HepG2 (cell line): ENCODE data around the gene UTF1. TPM values are rescaled to one million over a fixed set of nuclear protein-coding genes. Genes with fewer than 3 reads are reported as not detected.

ENCODE experiments used
- ATAC-seq: fragments of 200-7000 bp; cut with Tn5 transposase; 3 replicates; pipeline ENCODE4 v1.9.1; 2020; ENCODE audit warnings: mild to moderate bottlenecking, moderate library complexity
- BruUV-seq: library from RNA; stranded (reverse); fragments of 400-500 nt; replicated peaks from 2 replicates; lab custom pipeline; 2021; lab: Mats Ljungman, UMichigan
- CTCF ChIA-PET: fragments of 300-600 bp; formaldehyde crosslinking; extraction: SDS; loops from one replicate; lab custom pipeline; 2021; ENCODE audit warnings: low total read pairs, inconsistent platforms, low intra/inter-chr PET ratio; lab: Yijun Ruan, JAX
- POLR2A ChIA-PET: fragments of 350-600 bp; sonication (Branson Sonifier 250); formaldehyde crosslinking; loops from one replicate; lab custom pipeline; 2020; ENCODE audit warnings: antibody characterized with exemption, inconsistent platforms; lab: Yijun Ruan, JAX
- DNase-seq: peaks from one replicate; pipeline ENCODE4 v3.0.0-alpha.2; 2015; ENCODE audit warnings: low spot score
- FAIRE-seq: peaks from 3 replicates; lab custom pipeline; 2011; peaks lifted over from hg19 to GRCh38; lab: Jason Lieb, UNC
- H2AFZ ChIP-seq: one replicate; pipeline ENCODE4 v1.6.1; 2011; ENCODE audit warnings: low read length, inconsistent platforms
- H3K27ac ChIP-seq: fragments of 300-600 bp; 3 replicates; pipeline ENCODE4 v1.8.0; 2011; ENCODE audit warnings: mixed run types, mild to moderate bottlenecking, mixed read lengths, low read length, inconsistent platforms; ENCODE audit not compliant: insufficient read depth; ENCODE audit errors: extremely low read length
- H3K27me3 ChIP-seq, 2 experiments: fragments of 200-600 bp in 1 of 2; 2 replicates in 1 of 2; 3 replicates in 1 of 2; pipeline versions ENCODE4 v1.6.0 to v1.8.0; 2011; ENCODE audit warnings: low read length in 2 of 2, mild to moderate bottlenecking in 2 of 2, moderate library complexity in 2 of 2, inconsistent platforms in 1 of 2; ENCODE audit not compliant: insufficient read depth in 2 of 2, control insufficient read depth in 1 of 2
- H3K36me3 ChIP-seq, 2 experiments: fragments of 200-600 bp in 1 of 2; replicated peaks in 1 of 2; 2 replicates in 1 of 2; 3 replicates in 1 of 2; pipeline versions ENCODE4 v1.5.1 to v1.8.0; 2011; ENCODE audit warnings: low read length in 2 of 2, inconsistent platforms in 1 of 2; ENCODE audit not compliant: insufficient read depth in 2 of 2, control insufficient read depth in 1 of 2
- H3K4me1 ChIP-seq: 2 replicates; pipeline ENCODE4 v1.5.1; 2012; ENCODE audit warnings: low read length, inconsistent platforms; ENCODE audit not compliant: insufficient read depth
- H3K4me2 ChIP-seq: 2 replicates; pipeline ENCODE4 v1.6.0; 2011; ENCODE audit warnings: low read depth, low read length, inconsistent platforms
- H3K4me3 ChIP-seq, 3 experiments: fragments of 200-600 bp in 1 of 3; sonication (generic), shearing (Covaris generic) in 1 of 3; replicated peaks in 1 of 3; 2 replicates each; pipeline ENCODE4 v1.5.1; 2011 to 2016; ENCODE audit warnings: low read length in 3 of 3, inconsistent platforms in 2 of 3, low read depth in 2 of 3, mild to moderate bottlenecking in 2 of 3, control low read depth in 1 of 3, mixed read lengths in 1 of 3; ENCODE audit not compliant: insufficient read depth in 1 of 3
- H3K79me2 ChIP-seq: one replicate; pipeline ENCODE4 v1.6.1; 2011; ENCODE audit warnings: low read length, inconsistent platforms; ENCODE audit not compliant: insufficient read depth
- H3K9ac ChIP-seq: 2 replicates; pipeline ENCODE4 v1.6.0; 2011; ENCODE audit warnings: mild to moderate bottlenecking, low read depth, low read length, inconsistent platforms; ENCODE audit not compliant: insufficient read depth
- H3K9me3 ChIP-seq: 2 replicates; pipeline ENCODE4 v1.5.1; 2012; ENCODE audit warnings: mild to moderate bottlenecking, low read length
- H4K20me1 ChIP-seq: 2 replicates; pipeline ENCODE4 v1.6.0; 2011; ENCODE audit warnings: inconsistent platforms, mild to moderate bottlenecking, low read length, moderate library complexity; ENCODE audit not compliant: insufficient read depth
- ZNF7 ChIP-seq: IDR thresholded peaks from 2 replicates; pipeline ENCODE4 v1.6.1; 2016; ENCODE audit warnings: missing biosample characterization, missing genetic modification reagents
- WGBS: methylation state at CpG from one replicate; pipeline ENCODE4 v1.1.6; 2017; ENCODE audit warnings: low lambda C conversion rate; 5-methylcytosine and 5-hydroxymethylcytosine counted together
- in situ Hi-C: cut with HindIII; loops from 2 replicates; pipeline ENCODE4 v1.10.0; 2017; ENCODE audit warnings: low pct_unique_long_range_greater_than_20kb; ENCODE audit not compliant: extremely low pct_ligation_motif_present
- intact Hi-C: fragments of 100-400 bp; cut with micrococcal nuclease; formaldehyde crosslinking; loops from one replicate; pipeline ENCODE4 v1.10.0; 2022; ENCODE audit not compliant: unreplicated experiment
- polyA plus RNA-seq, 8 experiments: library from polyadenylated mRNA; depleted of rRNA in 3 of 8; stranded (reverse) in 7 of 8; unstranded in 1 of 8; fragments of >200 nt; fragmentation: Illumina TruSeq in 4 of 8; extraction: Trizol in 4 of 8; gene quantifications; 2 replicates each; pipeline versions ENCODE4 v1.2.1 to v1.2.3, GENCODE V29; 2011 to 2016; ENCODE audit warnings: low read depth in 4 of 8, missing spikeins in 1 of 8, mixed read lengths in 1 of 8; ENCODE audit not compliant: insufficient read depth in 1 of 8
- total RNA-seq, 5 experiments: library from RNA; depleted of rRNA; stranded (reverse); fragments of >200 nt; fragmentation: Illumina TruSeq; extraction: Trizol; gene quantifications; 2 replicates each; pipeline ENCODE4 v1.2.3, GENCODE V29; 2016; ENCODE audit warnings: low read depth in 1 of 5
- TF ChIP-seq, protein P1 (sequence below): fragments of 450-650 bp; IDR thresholded peaks from 2 replicates; pipeline ENCODE4 v1.6.1; 2016
- TF ChIP-seq, protein P2 (sequence below): sonication (generic); formaldehyde crosslinking; IDR thresholded peaks from 2 replicates; pipeline ENCODE4 v1.4.0; 2020; ENCODE audit warnings: mild to moderate bottlenecking, missing genetic modification reagents

The UTF1 gene
- total and polyA plus RNA-seq, 2 of the 13 experiments (the other 11 are each of a cell fraction or from before 2014, with no cell fraction given), result not detected

DNA sequence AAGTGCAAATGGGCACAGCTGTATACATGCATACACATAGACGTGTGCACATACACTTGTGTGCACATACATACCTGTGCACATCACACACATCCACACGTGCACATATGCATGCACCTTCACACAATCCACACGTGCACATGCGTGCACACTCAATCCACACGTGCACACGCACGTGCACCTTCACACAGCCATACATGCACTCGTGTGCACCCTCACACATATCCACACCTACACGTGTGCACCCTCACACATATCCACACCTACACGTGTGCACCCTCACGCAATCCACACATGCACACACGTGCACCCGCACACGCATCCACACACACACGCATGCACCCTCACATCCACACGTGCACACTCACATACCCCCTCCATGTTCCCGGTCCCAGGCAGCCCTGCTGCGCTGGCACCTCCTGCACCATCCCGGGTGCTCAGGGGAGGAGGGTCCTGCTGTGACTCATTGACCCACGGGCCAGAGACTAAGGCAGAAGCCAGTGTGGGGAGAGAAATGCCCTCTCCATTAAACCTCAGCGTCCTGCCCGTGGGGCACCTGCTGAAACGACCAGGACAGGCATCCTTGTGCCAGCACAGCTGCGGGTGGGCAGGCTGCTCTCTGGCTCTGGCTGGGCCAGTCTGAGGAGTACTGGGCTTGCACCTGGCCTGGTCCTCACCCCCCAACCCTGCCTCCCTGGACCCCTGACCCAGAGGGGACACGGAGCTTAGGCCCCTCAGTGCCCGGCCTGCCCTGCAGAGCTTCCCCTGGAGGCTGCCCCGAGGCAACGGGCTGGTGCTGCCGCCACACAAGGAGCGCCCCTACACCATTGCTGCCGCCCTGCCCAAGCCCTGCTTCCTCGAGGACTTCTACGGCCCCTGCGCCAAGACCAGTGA, 17.8 kb upstream of the UTF1 start:
- no peaks in the 10 kb centered on the region for H3K4me1 ChIP-seq
- peaks cover 5% of the 10 kb centered on the region; the same call in 1 of the 2 replicates for H4K20me1 ChIP-seq
- H3K27me3 ChIP-seq, result peaks cover 7 to 64% of the 10 kb centered on the region in 2 experiments; a peak in 4 of 5 replicates
- TF ChIP-seq, protein P1, sequence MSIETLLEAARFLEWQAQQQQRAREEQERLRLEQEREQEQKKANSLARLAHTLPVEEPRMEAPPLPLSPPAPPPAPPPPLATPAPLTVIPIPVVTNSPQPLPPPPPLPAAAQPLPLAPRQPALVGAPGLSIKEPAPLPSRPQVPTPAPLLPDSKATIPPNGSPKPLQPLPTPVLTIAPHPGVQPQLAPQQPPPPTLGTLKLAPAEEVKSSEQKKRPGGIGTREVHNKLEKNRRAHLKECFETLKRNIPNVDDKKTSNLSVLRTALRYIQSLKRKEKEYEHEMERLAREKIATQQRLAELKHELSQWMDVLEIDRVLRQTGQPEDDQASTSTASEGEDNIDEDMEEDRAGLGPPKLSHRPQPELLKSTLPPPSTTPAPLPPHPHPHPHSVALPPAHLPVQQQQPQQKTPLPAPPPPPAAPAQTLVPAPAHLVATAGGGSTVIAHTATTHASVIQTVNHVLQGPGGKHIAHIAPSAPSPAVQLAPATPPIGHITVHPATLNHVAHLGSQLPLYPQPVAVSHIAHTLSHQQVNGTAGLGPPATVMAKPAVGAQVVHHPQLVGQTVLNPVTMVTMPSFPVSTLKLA, result peak; percentile 100
- TF ChIP-seq ZNF7, result no peak
- TF ChIP-seq, protein P2, sequence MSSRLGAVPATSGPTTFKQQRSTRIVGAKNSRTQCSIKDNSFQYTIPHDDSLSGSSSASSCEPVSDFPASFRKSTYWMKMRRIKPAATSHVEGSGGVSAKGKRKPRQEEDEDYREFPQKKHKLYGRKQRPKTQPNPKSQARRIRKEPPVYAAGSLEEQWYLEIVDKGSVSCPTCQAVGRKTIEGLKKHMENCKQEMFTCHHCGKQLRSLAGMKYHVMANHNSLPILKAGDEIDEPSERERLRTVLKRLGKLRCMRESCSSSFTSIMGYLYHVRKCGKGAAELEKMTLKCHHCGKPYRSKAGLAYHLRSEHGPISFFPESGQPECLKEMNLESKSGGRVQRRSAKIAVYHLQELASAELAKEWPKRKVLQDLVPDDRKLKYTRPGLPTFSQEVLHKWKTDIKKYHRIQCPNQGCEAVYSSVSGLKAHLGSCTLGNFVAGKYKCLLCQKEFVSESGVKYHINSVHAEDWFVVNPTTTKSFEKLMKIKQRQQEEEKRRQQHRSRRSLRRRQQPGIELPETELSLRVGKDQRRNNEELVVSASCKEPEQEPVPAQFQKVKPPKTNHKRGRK (CRISPR knock-in tag), result no peak
- H3K79me2 ChIP-seq, result no peaks in the 10 kb centered on the region
- ATAC-seq, result no peak
- H2AFZ ChIP-seq, result no peak overlapping the region
- no peaks in the 10 kb centered on the region for H3K36me3 ChIP-seq
- ChIA-PET CTCF (no interaction called here), POLR2A (no interaction called here)
- in situ Hi-C loops (no loop called here), intact Hi-C loops (no loop called here)
- no TSS peak for BruUV-seq
- no peak for DNase-seq
- no peak overlapping the region for H3K4me3 ChIP-seq
- 20% methylated on average over 20 of the region's 34 CpGs for WGBS
- FAIRE-seq, result no peak
- H3K9me3 ChIP-seq, result no peaks in the 10 kb centered on the region
- no peak overlapping the region for H3K27ac ChIP-seq
- no peak overlapping the region for H3K4me2 ChIP-seq
- H3K9ac ChIP-seq, result no peak overlapping the region
